Loucy (cell line): ENCODE measurements around the gene PPFIBP2.

Experiments used
- EZH2phosphoT487 ChIP-seq: fragments of 200-600 bp; IDR thresholded peaks from 2 replicates; pipeline ENCODE4 v1.6.1; 2018; ENCODE audit warnings: antibody characterized with exemption, mild to moderate bottlenecking, moderate library complexity, borderline replicate concordance
- TF ChIP-seq, protein P1 (sequence below): fragments of 200-600 bp; sonication (generic); conservative IDR thresholded peaks from 2 replicates; pipeline ENCODE4 v1.5.1; 2014; ENCODE audit warnings: mild to moderate bottlenecking, antibody characterized with exemption, low read length

DNA sequence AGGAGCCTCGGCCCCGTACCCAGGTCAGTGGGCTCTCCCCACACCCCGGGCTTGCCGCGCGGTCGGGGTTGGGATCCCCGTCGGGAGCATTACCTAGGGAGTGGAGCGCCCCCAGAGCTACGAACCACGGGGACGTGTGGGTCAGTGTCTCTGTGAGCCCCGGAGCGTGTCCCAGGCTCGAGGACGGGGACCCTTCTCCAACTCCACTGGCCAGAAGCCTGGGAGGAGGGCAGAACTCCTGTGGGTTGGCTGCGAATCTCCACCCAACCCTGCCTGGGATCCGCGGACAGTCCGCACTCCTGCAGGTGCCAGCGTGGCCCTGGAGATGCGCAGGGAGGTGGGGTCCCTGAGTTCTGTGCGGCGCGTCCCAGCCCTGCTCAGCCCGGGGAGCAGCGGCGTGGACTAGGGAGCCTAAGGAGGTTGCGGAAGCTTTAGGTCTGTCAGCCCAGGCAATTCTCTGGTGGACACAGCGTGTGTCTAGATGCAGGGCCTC, 346 bp downstream of the PPFIBP2 start:
- TF ChIP-seq, protein P1, sequence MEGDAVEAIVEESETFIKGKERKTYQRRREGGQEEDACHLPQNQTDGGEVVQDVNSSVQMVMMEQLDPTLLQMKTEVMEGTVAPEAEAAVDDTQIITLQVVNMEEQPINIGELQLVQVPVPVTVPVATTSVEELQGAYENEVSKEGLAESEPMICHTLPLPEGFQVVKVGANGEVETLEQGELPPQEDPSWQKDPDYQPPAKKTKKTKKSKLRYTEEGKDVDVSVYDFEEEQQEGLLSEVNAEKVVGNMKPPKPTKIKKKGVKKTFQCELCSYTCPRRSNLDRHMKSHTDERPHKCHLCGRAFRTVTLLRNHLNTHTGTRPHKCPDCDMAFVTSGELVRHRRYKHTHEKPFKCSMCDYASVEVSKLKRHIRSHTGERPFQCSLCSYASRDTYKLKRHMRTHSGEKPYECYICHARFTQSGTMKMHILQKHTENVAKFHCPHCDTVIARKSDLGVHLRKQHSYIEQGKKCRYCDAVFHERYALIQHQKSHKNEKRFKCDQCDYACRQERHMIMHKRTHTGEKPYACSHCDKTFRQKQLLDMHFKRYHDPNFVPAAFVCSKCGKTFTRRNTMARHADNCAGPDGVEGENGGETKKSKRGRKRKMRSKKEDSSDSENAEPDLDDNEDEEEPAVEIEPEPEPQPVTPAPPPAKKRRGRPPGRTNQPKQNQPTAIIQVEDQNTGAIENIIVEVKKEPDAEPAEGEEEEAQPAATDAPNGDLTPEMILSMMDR = no peak
- TF ChIP-seq EZH2phosphoT487 = no peak
